Posterior cingulate gyrus (tissue), 11 donors: ENCODE measurements around the gene ICE1.
"Not testable (repeated sequence)": the region's sequence is repeated elsewhere in the genome, so short reads cannot be mapped to it uniquely, and the experiment has no call there.

Experiments
- DNase-seq, 10 donors: peaks; one replicate each; pipeline versions ENCODE4 v3.0.0 to v3.0.0-alpha.2; 2020 to 2021; ENCODE audit warnings: mixed read lengths in 3 of 10
- intact Hi-C: fragments of 100-400 bp; cut with DNase I; formaldehyde crosslinking; loops from one replicate; pipeline ENCODE4 v1.15.1; 2023

Gene ICE1

GRCh38 chr5:5483350-5483749 lies 60.9 kb downstream of the ICE1 start:
- intact Hi-C loops, result no loop called here

DNA sequence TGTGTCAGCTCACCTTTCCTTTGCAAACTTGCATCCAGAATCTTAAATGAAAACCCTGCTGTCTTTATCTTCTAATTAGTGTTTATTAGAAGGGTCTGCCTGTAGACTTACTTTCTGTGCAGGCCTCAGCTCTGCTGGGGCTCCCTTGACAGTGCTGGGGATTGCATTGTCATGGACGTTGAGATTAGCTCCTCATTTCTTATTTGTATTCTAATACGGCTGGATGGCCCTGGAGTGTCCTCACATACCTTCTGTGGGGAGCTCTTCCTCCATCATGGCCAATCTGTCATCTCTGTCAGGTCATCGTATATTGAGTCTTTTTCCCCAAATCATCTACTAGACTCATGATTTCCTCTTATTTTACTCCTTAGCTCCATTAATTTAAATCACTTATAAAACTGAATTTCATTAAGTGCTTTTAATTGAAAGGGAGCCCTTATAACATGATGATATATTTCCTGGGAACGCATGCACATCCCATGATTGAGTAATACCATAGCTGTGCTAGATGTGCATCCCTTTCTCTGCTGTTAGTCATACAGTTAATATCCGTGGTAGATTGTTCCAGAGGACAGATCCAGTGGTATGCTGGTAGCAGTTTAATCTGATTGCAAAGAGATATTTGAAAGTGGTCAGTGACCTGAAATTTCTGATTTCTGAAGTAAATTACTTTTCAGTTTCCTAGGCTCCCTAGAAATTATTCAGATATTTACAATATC lies 61.6 kb downstream of the ICE1 start:
- intact Hi-C loops, result no loop called here
- DNase-seq, result no peak

More at GRCh38 chr5:5483350-5483749, 60.9 kb downstream of the ICE1 start:
- no peak for DNase-seq

- intact Hi-C loops, result no loop called here
- no peak for DNase-seq
Measured at GRCh38 chr5:5486122-5486521, 63.6 kb downstream of the ICE1 start.

GRCh38 chr5:5487585-5488360 lies 65.3 kb downstream of the ICE1 start:
- no peak for DNase-seq
- intact Hi-C loops, result no loop called here

GRCh38 chr5:5490774-5491347 lies 68.4 kb downstream of the ICE1 start:
- DNase-seq, result no peak
- intact Hi-C loops, result loop anchor here (10.0 kb wide), 2 partner anchors 964 to 1254 kb away; no protein-coding TSS in a partner anchor

DNA sequence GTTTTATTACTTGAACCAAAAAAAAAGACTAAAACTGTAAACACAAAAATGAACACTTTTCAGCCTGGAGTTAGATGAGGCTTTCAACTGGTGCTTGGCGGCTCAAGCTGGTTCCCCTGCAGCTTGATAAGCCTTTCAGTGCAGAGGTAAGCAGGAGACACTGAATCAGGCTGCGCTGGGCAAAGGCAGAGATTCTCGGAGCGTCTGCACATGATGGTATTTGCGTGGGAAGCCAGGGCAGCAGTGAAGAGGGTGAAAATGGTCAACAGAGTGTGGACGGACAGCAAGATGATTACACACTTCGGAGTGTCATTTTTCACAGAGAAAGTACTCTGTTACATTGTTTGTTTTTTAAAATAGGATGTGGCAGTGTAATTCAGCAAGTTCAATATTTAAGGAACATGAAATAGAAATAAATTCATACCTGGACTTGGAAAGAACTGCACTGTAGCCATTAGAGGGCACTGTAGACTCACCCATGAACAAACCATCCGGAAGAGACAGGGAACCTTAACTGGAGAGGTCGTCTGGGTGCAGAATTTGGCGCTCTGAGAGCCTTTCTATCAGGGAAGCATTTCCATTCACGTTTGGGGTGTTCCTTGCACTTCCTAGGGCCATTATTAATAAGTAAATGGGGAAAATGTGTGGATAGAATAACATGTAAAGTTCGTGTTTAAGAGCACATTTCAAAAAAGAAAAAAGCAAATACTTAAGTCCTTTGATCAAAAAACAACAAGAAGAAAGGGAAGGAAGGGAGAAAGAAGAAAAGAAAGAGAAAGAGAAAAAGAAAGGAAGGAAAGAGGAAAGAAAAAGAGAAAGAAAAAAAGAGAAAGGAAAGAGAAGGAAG lies 69.8 kb downstream of the ICE1 start:
- peak in 1 of 10 donors; percentile 62 for DNase-seq
- intact Hi-C loops, result loop anchor here (10.0 kb wide), 2 partner anchors 962 to 1252 kb away; no protein-coding TSS in a partner anchor

- not testable (repeated sequence) for DNase-seq
- intact Hi-C loops, result loop anchor here (10.0 kb wide), 2 partner anchors 962 to 1252 kb away; no protein-coding TSS in a partner anchor
Measured at GRCh38 chr5:5492934-5493271, 70.4 kb downstream of the ICE1 start.

- DNase-seq, result peak; percentile 36 to 95 (median 52)
- intact Hi-C loops, result loop anchor here (5.0 to 10.0 kb wide), 3 partner anchors 960 to 1250 kb away; no protein-coding TSS in a partner anchor
Measured at GRCh38 chr5:5494489-5495402, 72.3 kb downstream of the ICE1 start.

GRCh38 chr5:5497152-5497788 lies 74.8 kb downstream of the ICE1 start:
- intact Hi-C loops, result loop anchor here (5.0 to 10.0 kb wide), 3 partner anchors 958 to 1248 kb away; no protein-coding TSS in a partner anchor

DNA sequence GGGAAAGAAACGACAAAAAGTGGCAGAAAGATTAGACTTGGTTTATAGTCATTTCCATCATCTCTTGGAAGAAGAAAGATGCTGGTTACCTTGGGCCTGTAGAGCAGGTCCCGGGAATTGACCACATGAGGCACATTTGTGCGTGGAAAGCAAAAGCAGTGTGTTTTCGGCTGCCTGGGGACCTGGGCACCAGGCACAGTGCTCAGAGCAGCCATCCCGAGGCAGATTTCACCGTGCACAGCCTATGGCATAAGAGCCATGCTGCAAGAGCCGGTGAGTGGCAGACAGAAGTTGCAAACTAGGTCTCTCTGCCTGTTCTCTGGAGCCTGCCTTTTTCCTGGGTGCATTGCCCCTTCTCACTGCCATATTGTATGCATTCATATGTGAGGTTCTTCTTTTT lies 77.0 kb downstream of the ICE1 start:
- no peak for DNase-seq
- intact Hi-C loops, result loop anchor here (5.0 to 10.0 kb wide), 3 partner anchors 955 to 1245 kb away; no protein-coding TSS in a partner anchor

More at GRCh38 chr5:5497152-5497788, 74.8 kb downstream of the ICE1 start:
- DNase-seq, result peak; percentile 54 to 95 (median 74)

DNA sequence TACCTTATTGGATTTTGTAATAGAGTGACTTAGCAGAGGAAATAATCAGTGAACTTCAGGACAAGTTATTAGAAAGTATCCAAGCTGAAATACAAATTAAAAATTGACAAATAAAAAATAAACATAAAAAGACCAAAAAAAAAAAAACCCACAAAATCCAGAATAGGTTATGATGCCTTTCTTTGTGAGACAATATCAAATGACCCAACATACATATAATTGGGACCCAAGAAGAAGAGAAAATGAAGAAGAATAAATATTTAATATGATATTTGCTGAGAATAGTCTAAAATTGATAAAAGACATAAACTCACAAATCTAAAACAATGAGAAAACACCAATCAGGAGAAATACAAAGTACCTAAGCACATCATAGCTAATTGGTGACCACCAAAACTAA lies 81.8 kb downstream of the ICE1 start:
- intact Hi-C loops, result no loop called here
- DNase-seq, result no peak

- no peak for DNase-seq
- intact Hi-C loops, result no loop called here
Measured at GRCh38 chr5:5505815-5506214, 83.3 kb downstream of the ICE1 start.

DNA sequence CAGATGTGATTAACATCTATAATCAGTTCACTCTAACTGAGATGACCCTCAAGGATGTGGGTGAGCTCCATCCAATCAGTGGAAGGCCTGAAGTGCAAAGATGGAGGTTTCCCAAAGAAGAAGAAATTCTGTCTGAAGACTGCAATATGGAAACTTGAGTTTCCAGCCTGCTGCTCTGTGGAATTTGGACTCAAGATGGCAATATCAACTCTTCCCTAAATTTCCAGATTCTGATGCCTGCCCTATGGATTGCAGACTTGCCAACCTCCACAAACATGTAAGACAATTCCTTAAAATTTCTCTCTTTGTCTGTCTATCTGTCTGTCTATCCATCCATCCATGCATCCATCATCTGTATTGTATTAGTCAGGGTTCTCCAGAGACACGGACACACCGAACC lies 85.9 kb downstream of the ICE1 start:
- DNase-seq, result no peak

DNA sequence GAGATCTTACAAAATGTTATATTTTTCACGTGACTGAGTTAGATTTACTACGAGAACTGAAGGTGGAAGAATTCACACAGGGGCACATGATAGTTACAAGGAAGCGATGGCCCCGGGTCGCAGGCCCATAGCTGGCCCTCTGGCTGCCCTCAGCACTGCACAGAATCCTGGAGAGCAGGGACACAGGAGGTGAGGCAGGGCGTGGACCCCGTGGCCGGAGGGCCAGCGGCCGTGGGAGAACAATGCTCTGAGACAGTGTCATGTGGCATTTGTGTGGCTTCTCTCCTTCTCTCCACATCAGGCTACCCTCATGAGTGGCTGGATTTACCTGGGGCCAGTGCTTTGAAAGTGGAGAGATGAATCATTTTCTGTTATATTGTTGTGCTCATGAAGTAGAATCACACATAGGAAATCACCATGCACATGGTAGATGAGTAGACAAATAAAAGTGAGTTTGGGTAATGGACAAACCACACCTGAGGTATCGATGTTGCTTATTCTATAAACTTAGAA lies 89.5 kb downstream of the ICE1 start:
- DNase-seq, result peak in 1 of 10 donors; percentile 57
- intact Hi-C loops, result no loop called here

More for the DNA sequence above, 85.9 kb downstream of the ICE1 start:
- intact Hi-C loops, result no loop called here

GRCh38 chr5:5512543-5512942 lies 90.1 kb downstream of the ICE1 start:
- DNase-seq, result no peak
- intact Hi-C loops, result no loop called here

GRCh38 chr5:5520622-5521021 lies 98.1 kb downstream of the ICE1 start:
- DNase-seq, intact Hi-C loops: not testable (repeated sequence)

GRCh38 chr5:5521029-5521428 lies 98.6 kb downstream of the ICE1 start:
- intact Hi-C loops, result no loop called here
- no peak for DNase-seq

DNA sequence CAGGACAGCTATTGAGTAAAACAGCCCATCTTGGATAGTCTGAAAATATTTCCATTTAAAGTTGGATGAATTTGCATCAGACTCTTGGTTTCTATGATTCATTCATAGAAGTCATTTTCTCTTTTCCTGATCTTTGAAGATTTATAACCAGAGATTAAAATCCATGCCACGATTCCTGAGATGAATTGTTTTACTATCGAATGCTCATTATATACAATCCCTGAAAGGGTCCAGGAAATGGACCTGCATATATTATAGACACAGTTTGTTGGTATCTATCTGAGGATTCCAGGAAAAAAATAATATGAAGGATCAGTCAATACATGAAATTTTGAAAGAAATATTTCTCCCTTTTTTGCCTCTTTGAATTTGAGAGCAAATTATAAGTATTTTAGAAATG lies 99.0 kb downstream of the ICE1 start:
- intact Hi-C loops, result no loop called here
- DNase-seq, result no peak
